Measurements from ENCODE around the gene TBC1D14. TPM values are rescaled to one million over a fixed set of nuclear protein-coding genes. Genes with fewer than 3 reads are reported as not detected.

Gene TBC1D14
- total RNA-seq, 1 donor from 2014 or later = 40.2 TPM

DNA sequence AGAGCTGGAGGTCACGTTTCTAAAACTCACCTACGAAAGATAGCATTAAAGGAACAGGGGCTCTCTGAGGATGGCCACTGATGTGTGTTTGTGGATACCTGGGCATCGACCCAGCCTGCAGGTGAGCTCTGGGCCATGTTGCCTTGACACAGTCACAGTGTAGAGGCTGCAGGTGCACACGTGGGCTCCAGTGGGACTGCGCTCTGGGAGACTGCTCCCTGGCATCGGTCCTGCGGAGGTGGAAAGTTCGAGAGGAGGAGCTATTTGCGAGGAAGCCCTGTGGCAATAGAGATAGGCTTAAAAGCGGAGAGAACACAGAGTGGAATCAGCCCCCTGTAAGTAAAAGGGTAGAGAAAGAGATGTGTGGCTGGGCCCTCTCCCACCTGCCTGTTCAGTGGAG is 121.2 kb downstream of the TBC1D14 start:
- H3K36me3 ChIP-seq (ENCODE audit: control insufficient read depth in 3 of 3, insufficient read depth in 3 of 3, low read length in 3 of 3) = peaks cover 37 to 46% (median 37%) of the 10 kb centered on the region in 3 donors
- no peak overlapping the region for H3K4me3 ChIP-seq (ENCODE audit: low read length in 3 of 3)
- H3K27me3 ChIP-seq (ENCODE audit: control insufficient read depth in 3 of 3, insufficient read depth in 3 of 3, low read length in 3 of 3) = no peaks in the 10 kb centered on the region
- H3K27ac ChIP-seq (ENCODE audit: low read depth, low read length) = no peak overlapping the region
- no peaks in the 10 kb centered on the region for H3K9me3 ChIP-seq (ENCODE audit: control insufficient read depth in 3 of 3, low read length in 3 of 3)
- no peak overlapping the region for H3K9ac ChIP-seq (ENCODE audit: low read depth in 1 of 3, low read length in 3 of 3)
- no peaks in the 10 kb centered on the region for H3K4me1 ChIP-seq (ENCODE audit: control insufficient read depth in 3 of 3, insufficient read depth in 3 of 3, low read length in 3 of 3)

- Histone ChIP-seq H3K27ac (ENCODE audit: low read depth, low read length) (no peak overlapping the region), H3K4me1 (ENCODE audit: control insufficient read depth in 3 of 3, insufficient read depth in 3 of 3, low read length in 3 of 3) (no peaks in the 10 kb centered on the region), H3K27me3 (ENCODE audit: control insufficient read depth in 3 of 3, insufficient read depth in 3 of 3, low read length in 3 of 3) (no peaks in the 10 kb centered on the region), H3K9ac (ENCODE audit: low read depth in 1 of 3, low read length in 3 of 3) (no peak overlapping the region), H3K9me3 (ENCODE audit: control insufficient read depth in 3 of 3, low read length in 3 of 3) (no peaks in the 10 kb centered on the region), H3K4me3 (ENCODE audit: low read length in 3 of 3) (no peak overlapping the region), H3K36me3 (ENCODE audit: control insufficient read depth in 3 of 3, insufficient read depth in 3 of 3, low read length in 3 of 3) (peaks cover 34 to 44% (median 36%) of the 10 kb centered on the region in 3 donors)
These were observed 122.2 kb downstream of the TBC1D14 start for GRCh38 chr4:7031558-7032449.

- peaks cover 31 to 40% (median 33%) of the 10 kb centered on the region in 3 donors for H3K36me3 ChIP-seq (ENCODE audit: control insufficient read depth in 3 of 3, insufficient read depth in 3 of 3, low read length in 3 of 3)
- H3K27me3 ChIP-seq (ENCODE audit: control insufficient read depth in 3 of 3, insufficient read depth in 3 of 3, low read length in 3 of 3) = no peaks in the 10 kb centered on the region
- no peaks in the 10 kb centered on the region for H3K4me1 ChIP-seq (ENCODE audit: control insufficient read depth in 3 of 3, insufficient read depth in 3 of 3, low read length in 3 of 3)
- no peak overlapping the region for H3K4me3 ChIP-seq (ENCODE audit: low read length in 3 of 3)
- no peak overlapping the region for H3K9ac ChIP-seq (ENCODE audit: low read depth in 1 of 3, low read length in 3 of 3)
- H3K9me3 ChIP-seq (ENCODE audit: control insufficient read depth in 3 of 3, low read length in 3 of 3) = no peaks in the 10 kb centered on the region
- H3K27ac ChIP-seq (ENCODE audit: low read depth, low read length) = no peak overlapping the region
These were observed 123.0 kb downstream of the TBC1D14 start for GRCh38 chr4:7032596-7032995.

GRCh38 chr4:7034262-7035081 is 124.8 kb downstream of the TBC1D14 start:
- Histone ChIP-seq H3K4me3 (ENCODE audit: low read length in 3 of 3) (no peak overlapping the region), H3K36me3 (ENCODE audit: control insufficient read depth in 3 of 3, insufficient read depth in 3 of 3, low read length in 3 of 3) (peaks cover 28 to 34% (median 31%) of the 10 kb centered on the region in 3 donors), H3K27ac (ENCODE audit: low read depth, low read length) (no peak overlapping the region), H3K9me3 (ENCODE audit: control insufficient read depth in 3 of 3, low read length in 3 of 3) (no peaks in the 10 kb centered on the region), H3K27me3 (ENCODE audit: control insufficient read depth in 3 of 3, insufficient read depth in 3 of 3, low read length in 3 of 3) (no peaks in the 10 kb centered on the region), H3K9ac (ENCODE audit: low read depth in 1 of 3, low read length in 3 of 3) (no peak overlapping the region), H3K4me1 (ENCODE audit: control insufficient read depth in 3 of 3, insufficient read depth in 3 of 3, low read length in 3 of 3) (no peaks in the 10 kb centered on the region)

- Histone ChIP-seq H3K4me1 (ENCODE audit: control insufficient read depth in 3 of 3, insufficient read depth in 3 of 3, low read length in 3 of 3) (peaks cover 12 to 14% (median 13%) of the 10 kb centered on the region in 3 donors), H3K4me3 (ENCODE audit: low read length in 3 of 3) (no peak overlapping the region), H3K27me3 (ENCODE audit: control insufficient read depth in 3 of 3, insufficient read depth in 3 of 3, low read length in 3 of 3) (no peaks in the 10 kb centered on the region), H3K9me3 (ENCODE audit: control insufficient read depth in 3 of 3, low read length in 3 of 3) (no peaks in the 10 kb centered on the region), H3K36me3 (ENCODE audit: control insufficient read depth in 3 of 3, insufficient read depth in 3 of 3, low read length in 3 of 3) (peaks cover 2 to 7% (median 3%) of the 10 kb centered on the region in 3 donors), H3K9ac (ENCODE audit: low read depth in 1 of 3, low read length in 3 of 3) (no peak overlapping the region), H3K27ac (ENCODE audit: low read depth, low read length) (no peak overlapping the region)
These were observed 127.8 kb downstream of the TBC1D14 start for GRCh38 chr4:7037425-7037824.

GRCh38 chr4:7040765-7041164 is 131.1 kb downstream of the TBC1D14 start:
- no peak overlapping the region for H3K4me3 ChIP-seq (ENCODE audit: low read length in 3 of 3)
- H3K4me1 ChIP-seq (ENCODE audit: control insufficient read depth in 3 of 3, insufficient read depth in 3 of 3, low read length in 3 of 3) = peaks cover 29 to 36% (median 34%) of the 10 kb centered on the region in 3 donors
- H3K36me3 ChIP-seq (ENCODE audit: control insufficient read depth in 3 of 3, insufficient read depth in 3 of 3, low read length in 3 of 3) = peaks cover 0 to 4% (median 2%) of the 10 kb centered on the region in 3 donors
- H3K9me3 ChIP-seq (ENCODE audit: control insufficient read depth in 3 of 3, low read length in 3 of 3) = no peaks in the 10 kb centered on the region
- no peak overlapping the region for H3K27ac ChIP-seq (ENCODE audit: low read depth, low read length)
- H3K9ac ChIP-seq (ENCODE audit: low read depth in 1 of 3, low read length in 3 of 3) = no peak overlapping the region
- no peaks in the 10 kb centered on the region for H3K27me3 ChIP-seq (ENCODE audit: control insufficient read depth in 3 of 3, insufficient read depth in 3 of 3, low read length in 3 of 3)

GRCh38 chr4:7041246-7041645 is 131.6 kb downstream of the TBC1D14 start:
- Histone ChIP-seq H3K9ac (ENCODE audit: low read depth in 1 of 3, low read length in 3 of 3) (no peak overlapping the region), H3K4me1 (ENCODE audit: control insufficient read depth in 3 of 3, insufficient read depth in 3 of 3, low read length in 3 of 3) (peaks cover 34 to 41% (median 39%) of the 10 kb centered on the region in 3 donors), H3K27ac (ENCODE audit: low read depth, low read length) (no peak overlapping the region), H3K4me3 (ENCODE audit: low read length in 3 of 3) (peak overlapping the region in 1 of 3 donors; percentile 89), H3K36me3 (ENCODE audit: control insufficient read depth in 3 of 3, insufficient read depth in 3 of 3, low read length in 3 of 3) (peaks cover 0 to 4% (median 4%) of the 10 kb centered on the region in 3 donors), H3K9me3 (ENCODE audit: control insufficient read depth in 3 of 3, low read length in 3 of 3) (no peaks in the 10 kb centered on the region), H3K27me3 (ENCODE audit: control insufficient read depth in 3 of 3, insufficient read depth in 3 of 3, low read length in 3 of 3) (no peaks in the 10 kb centered on the region)

GRCh38 chr4:7041801-7042502 is 132.3 kb downstream of the TBC1D14 start:
- H3K27me3 ChIP-seq (ENCODE audit: control insufficient read depth in 3 of 3, insufficient read depth in 3 of 3, low read length in 3 of 3) = no peaks in the 10 kb centered on the region
- H3K9me3 ChIP-seq (ENCODE audit: control insufficient read depth in 3 of 3, low read length in 3 of 3) = no peaks in the 10 kb centered on the region
- H3K27ac ChIP-seq (ENCODE audit: low read depth, low read length) = peak overlapping the region; percentile 78
- H3K4me1 ChIP-seq (ENCODE audit: control insufficient read depth in 3 of 3, insufficient read depth in 3 of 3, low read length in 3 of 3) = peaks cover 41 to 48% (median 46%) of the 10 kb centered on the region in 3 donors
- H3K36me3 ChIP-seq (ENCODE audit: control insufficient read depth in 3 of 3, insufficient read depth in 3 of 3, low read length in 3 of 3) = peaks cover 0 to 4% (median 4%) of the 10 kb centered on the region in 3 donors
- peak overlapping the region; percentile 61 to 81 (median 71) for H3K9ac ChIP-seq (ENCODE audit: low read depth in 1 of 3, low read length in 3 of 3)
- H3K4me3 ChIP-seq (ENCODE audit: low read length in 3 of 3) = peak overlapping the region; percentile 76 to 89 (median 81)

- Histone ChIP-seq H3K36me3 (ENCODE audit: control insufficient read depth in 3 of 3, insufficient read depth in 3 of 3, low read length in 3 of 3) (peaks cover 0 to 6% (median 4%) of the 10 kb centered on the region in 3 donors), H3K4me1 (ENCODE audit: control insufficient read depth in 3 of 3, insufficient read depth in 3 of 3, low read length in 3 of 3) (peaks cover 48 to 55% (median 53%) of the 10 kb centered on the region in 3 donors), H3K9ac (ENCODE audit: low read depth in 1 of 3, low read length in 3 of 3) (peak overlapping the region; percentile 61 to 81 (median 71)), H3K4me3 (ENCODE audit: low read length in 3 of 3) (peak overlapping the region; percentile 76 to 89 (median 81)), H3K27ac (ENCODE audit: low read depth, low read length) (peak overlapping the region; percentile 78), H3K9me3 (ENCODE audit: control insufficient read depth in 3 of 3, low read length in 3 of 3) (no peaks in the 10 kb centered on the region), H3K27me3 (ENCODE audit: control insufficient read depth in 3 of 3, insufficient read depth in 3 of 3, low read length in 3 of 3) (no peaks in the 10 kb centered on the region)
These were observed 133.1 kb downstream of the TBC1D14 start for GRCh38 chr4:7042503-7043283.
